Heart right ventricle (tissue), 16 donors: Measurements from ENCODE around the gene TLE5. TPM values are rescaled to one million over a fixed set of nuclear protein-coding genes. Genes with fewer than 3 reads are reported as not detected.
A peak's percentile ranks its signal among the peaks of the same experiment; 100 is the strongest.

Experiments used
- ATAC-seq, 8 donors: fragments of 200-7000 bp; cut with Tn5 transposase; one replicate each; pipeline ENCODE4 v1.9.1; 2020; ENCODE audit warnings: mild to moderate bottlenecking in 8 of 8, moderate library complexity in 8 of 8, moderate number of reproducible peaks in 1 of 8
- DNase-seq, 2 donors: peaks; one replicate each; pipeline ENCODE4 v3.0.0-alpha.2; 2020
- H3K27ac ChIP-seq, 10 donors: fragments of 200-600 bp; sonication (generic) in 2 of 10; one replicate each; pipeline versions ENCODE4 v1.5.0 to v1.8.0; 2020 to 2022; ENCODE audit warnings: mild to moderate bottlenecking in 3 of 10
- H3K27me3 ChIP-seq, 7 donors: fragments of 200-600 bp; one replicate each; pipeline ENCODE4 v1.8.0; 2021 to 2022; ENCODE audit warnings: mild to moderate bottlenecking in 2 of 7
- H3K36me3 ChIP-seq, 9 donors: fragments of 200-600 bp; sonication (generic) in 1 of 9; one replicate each; pipeline versions ENCODE4 v1.5.0 to v1.8.0; 2020 to 2022; ENCODE audit warnings: mild to moderate bottlenecking in 2 of 9
- H3K4me1 ChIP-seq, 9 donors: fragments of 200-600 bp; sonication (generic) in 1 of 9; one replicate each; pipeline versions ENCODE4 v1.5.0 to v1.8.0; 2020 to 2022; ENCODE audit warnings: mild to moderate bottlenecking in 4 of 9
- H3K4me3 ChIP-seq, 10 donors: fragments of 200-600 bp; sonication (generic) in 2 of 10; one replicate each; pipeline versions ENCODE4 v1.5.0 to v1.8.0; 2020 to 2022; ENCODE audit warnings: mild to moderate bottlenecking in 7 of 10, moderate library complexity in 2 of 10
- H3K9me3 ChIP-seq, 11 donors: fragments of 200-600 bp in 10 of 11; sonication (generic) in 2 of 11; one replicate each; pipeline versions ENCODE4 v1.5.0 to v1.8.0; 2013 to 2022; ENCODE audit warnings: mild to moderate bottlenecking in 2 of 11, control low read depth in 1 of 11, moderate library complexity in 1 of 11
- CTCF ChIP-seq, 9 donors: fragments of 200-600 bp; sonication (generic) in 2 of 9; IDR thresholded peaks; one replicate each; pipeline versions ENCODE4 v1.5.0 to v1.8.0; 2021 to 2022; ENCODE audit warnings: antibody characterized with exemption in 9 of 9, mild to moderate bottlenecking in 5 of 9, moderate library complexity in 1 of 9
- WGBS, 2 donors: extraction: QIAGEN DNeasy Blood & Tissue Kit; methylation state at CpG; one replicate each; pipeline ENCODE4 v1.1.7; 2013; ENCODE audit warnings: inconsistent platforms in 1 of 2; 5-methylcytosine and 5-hydroxymethylcytosine counted together
- intact Hi-C, 10 donors: fragments of 100-400 bp; cut with DNase I; formaldehyde crosslinking; loops; one replicate each; pipeline versions ENCODE4 v1.11.1 to v1.14.2; 2022
- polyA plus RNA-seq, 2 donors: library from polyadenylated mRNA; stranded (reverse); fragments of 200-250 nt; gene quantifications; one replicate each; pipeline ENCODE4 v1.2.3, GENCODE V29; 2013
- total RNA-seq, 10 donors: library from RNA; stranded (reverse); fragmentation: NEBNext Ultra II Directional in 3 of 10; extraction: Animal tissue kit (Norgen Biotek cat#: 25700) in 3 of 10; gene quantifications; one replicate each; pipeline versions ENCODE4 v1.2.1 to v1.2.4, GENCODE V29; 2021 to 2023
- donor health status: Arrhythmogenic right ventricular cardiomyopathy.
- donor health status: ischemic (EF 13 %, LVEDD 7.1; RV severe dilation, severe dysfunction).
- donor health status: healthy with polysubstance abuse.
- donor health status: DM: no; HTN: yes; CAD: no.
- donor health status: DM: no; HTN: no; CAD: no.
- donor health status: ischemic (EF 25% LVEDD 6.9; RV normal size, moderate dysfunction).
- donor health status: ischemic (EF 25% LVEDD 5.7; RV mildly dilated, moderate dysfunction).
- donor health status: healthy.
- donor health status: DM: yes; HTN: yes; CAD: no.
- donor health status: Ischemic cardiomyopathy.
- donor health status: ischemic (EF 35%, LVEDD 5.7; RV mildly dilated, moderate dysfunction).
- donor health status: nonischemic (EF 11% LVEDD 7.7; RV severe dilation, severe dysfunction).
- donor health status: DM: yes; HTN: yes; CAD: no.
- donor health status: PGD.
- donor health status: ischemic (EF 29% LVEDD 5.4; RV normal size, mild dysfunction).
- donor health status: nonischemic (EF 23%, LVEDD 6.1; RV moderate dilation, normal function).

The TLE5 gene
- total and polyA plus RNA-seq, 12 donors, result 653 to 1,254 (median 758) TPM

- H3K4me1 ChIP-seq, result peaks cover 13 to 80% (median 51%) of the 10 kb centered on the region in 9 donors
- H3K27me3 ChIP-seq, result no peaks in the 10 kb centered on the region
- no peak for TF ChIP-seq CTCF (IDR thresholded peaks at IDR 0.05)
- no peak overlapping the region for H3K27ac ChIP-seq
- no peak overlapping the region for H3K4me3 ChIP-seq
- intact Hi-C loops, result loop anchor here in 6 of 10 donors (5.0 to 10.0 kb wide), 5 partner anchors 34 to 154 kb away; no protein-coding TSS in a partner anchor
- ATAC-seq (no peak), DNase-seq (no peak)
- peaks cover 0 to 10% (median 0%) of the 10 kb centered on the region in 9 donors for H3K36me3 ChIP-seq
- 83 to 85% methylated on average over 33 of the region's 33 CpGs for WGBS, 2 donors
- H3K9me3 ChIP-seq, result no peaks in the 10 kb centered on the region
These were observed 43.6 kb upstream of the TLE5 start for GRCh38 chr19:3105641-3106508.

DNA sequence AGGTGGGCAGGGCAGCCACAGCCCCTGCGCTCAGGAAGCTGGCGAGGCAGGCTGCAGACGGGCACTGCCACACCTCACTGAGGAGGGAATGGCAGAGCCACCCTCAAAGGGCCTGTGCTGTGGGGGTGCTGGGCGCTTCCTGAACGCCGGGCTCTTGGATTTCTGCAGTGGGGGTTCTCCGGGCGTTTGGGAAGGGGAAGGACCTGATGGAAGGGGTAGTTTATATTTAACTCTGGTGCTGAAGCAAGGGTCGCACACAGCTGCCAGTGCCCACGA lies 42.4 kb upstream of the TLE5 start:
- Histone ChIP-seq H3K27me3 (no peaks in the 10 kb centered on the region), H3K27ac (peak overlapping the region in 2 of 10 donors; percentile 29 to 73), H3K4me1 (peaks cover 20 to 92% (median 64%) of the 10 kb centered on the region in 9 donors), H3K9me3 (no peaks in the 10 kb centered on the region), H3K4me3 (no peak overlapping the region), H3K36me3 (no peaks in the 10 kb centered on the region)
- intact Hi-C loops, result loop anchor here in 4 of 10 donors (5.0 to 10.0 kb wide), 3 partner anchors 42 to 150 kb away; partner anchors contain the start of gene TLE5 (in 1 of the 4)
- no peak for ATAC-seq
- TF ChIP-seq CTCF (IDR thresholded peaks at IDR 0.05), result no peak
- WGBS, 2 donors, result 67 to 77% methylated on average over 10 of the region's 10 CpGs
- no peak for DNase-seq

DNA sequence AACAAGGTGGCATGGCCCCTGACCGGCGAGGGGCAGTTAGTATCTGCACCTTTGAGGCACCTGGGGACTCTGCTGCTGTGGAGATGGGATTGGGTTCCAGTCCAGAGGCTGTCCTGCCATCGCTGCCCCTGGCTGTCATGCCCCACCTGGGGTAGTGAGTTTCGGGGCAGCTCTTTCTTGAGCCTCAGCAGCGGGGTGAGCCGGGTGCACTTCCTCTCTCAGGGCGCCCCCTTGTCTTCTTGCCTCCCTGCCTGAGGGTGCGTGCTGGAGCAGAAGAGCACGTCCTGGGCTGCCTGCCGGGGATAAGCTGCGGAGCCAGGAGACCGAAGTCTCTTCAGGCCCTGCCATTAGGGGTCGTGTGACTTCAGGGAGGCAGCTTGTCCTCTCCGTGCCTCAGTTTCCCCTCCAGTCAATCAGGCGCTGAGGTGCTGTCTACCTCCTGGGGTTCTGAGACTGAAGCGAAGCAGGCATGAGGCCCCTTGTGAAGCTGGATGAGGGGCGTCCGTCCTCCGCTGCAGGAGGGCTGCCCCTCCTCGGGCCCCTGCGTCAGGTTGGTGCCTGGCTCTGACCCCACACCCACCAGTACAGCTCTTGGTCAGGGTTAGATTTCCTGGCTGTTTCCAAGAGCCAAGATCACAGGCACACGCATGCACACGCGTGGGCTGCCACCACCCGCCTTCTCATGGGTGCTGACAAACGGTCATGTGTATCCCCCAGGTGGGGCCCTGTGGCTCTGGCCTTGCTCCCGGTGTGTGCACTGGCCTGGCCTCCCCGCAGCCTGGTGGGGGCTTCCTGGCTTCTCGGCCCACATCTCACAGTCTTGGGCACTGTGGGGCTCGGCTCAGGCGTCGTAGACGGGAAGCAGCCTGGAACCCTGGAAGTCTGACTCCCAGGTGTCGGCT lies 40.2 kb upstream of the TLE5 start:
- H3K36me3 ChIP-seq, result no peaks in the 10 kb centered on the region
- peaks cover 0 to 2% (median 0%) of the 10 kb centered on the region in 7 donors for H3K27me3 ChIP-seq
- no peaks in the 10 kb centered on the region for H3K9me3 ChIP-seq
- peaks cover 29 to 99% (median 80%) of the 10 kb centered on the region in 9 donors for H3K4me1 ChIP-seq
- 88% methylated on average over 34 of the region's 34 CpGs for whole genome bisulfite sequencing, 2 donors
- no peak for DNase-seq
- H3K4me3 ChIP-seq, result no peak overlapping the region
- intact Hi-C loops, result loop anchor here in 4 of 10 donors (5.0 to 10.0 kb wide), 3 partner anchors 40 to 148 kb away; partner anchors contain the start of gene TLE5 (in 1 of the 4)
- TF ChIP-seq CTCF (IDR thresholded peaks at IDR 0.05), result no peak
- ATAC-seq, result no peak
- H3K27ac ChIP-seq, result peak overlapping the region in 1 of 10 donors; percentile 11
